Measurements from ENCODE around the gene MNAT1. TPM values are rescaled to one million over a fixed set of nuclear protein-coding genes. Genes with fewer than 3 reads are reported as not detected.

Gene MNAT1
- total RNA-seq, 1 experiment from 2014 or later, result 88.2 TPM

DNA sequence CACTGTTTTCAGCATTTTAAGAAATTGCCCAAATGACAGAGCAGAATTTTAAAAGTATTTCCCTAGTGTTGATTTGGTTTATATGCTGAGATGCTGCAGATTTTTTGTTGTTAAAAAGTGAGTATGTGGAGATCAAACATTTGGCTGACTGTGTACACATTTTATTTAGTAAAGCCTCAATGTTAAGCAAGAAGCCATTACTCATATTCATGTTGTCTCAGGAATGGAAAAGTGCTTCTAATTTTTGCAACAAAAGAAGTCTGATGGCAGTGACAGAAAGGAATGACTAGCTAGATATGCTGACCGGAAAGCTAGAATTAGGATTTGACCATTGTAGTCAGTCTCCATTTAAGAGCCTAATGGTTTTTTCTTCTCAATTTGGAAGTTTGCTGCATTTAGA, 269.0 kb downstream of the MNAT1 start:
- no peak for DNase-seq (ENCODE audit: extremely low read depth, low read depth)

DNA sequence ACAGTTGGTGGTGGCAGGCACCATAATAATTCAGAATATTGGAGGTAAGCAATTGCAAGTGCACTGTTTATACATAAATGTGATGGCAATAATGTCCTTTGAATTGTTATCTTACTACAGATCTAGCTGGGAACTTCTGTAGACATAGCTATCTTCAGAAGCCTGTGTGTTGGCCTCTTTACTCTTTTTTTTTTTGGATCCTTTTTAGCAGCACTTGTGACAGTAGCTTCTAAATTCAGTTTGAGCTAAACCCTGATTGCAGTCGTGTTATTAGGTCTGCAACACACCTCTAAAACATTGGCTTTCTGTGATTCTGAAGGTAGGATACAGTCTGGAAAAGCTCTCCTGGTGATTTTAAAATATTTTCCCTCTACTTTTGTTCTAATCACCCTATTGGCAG, 285.0 kb downstream of the MNAT1 start:
- no peak for DNase-seq (ENCODE audit: extremely low read depth, low read depth)

Small RNA genes within 50 kb of the gene (small RNA-seq; reads per million reads assigned to genes)
- gene RNU6-398P, result 0 reads per million in 2 experiments

Other genes with a start within 250 kb of the MNAT1 start
- gene C14orf39, start 248.7 kb upstream of the MNAT1 start, total RNA-seq (2014; rRNA removed; shearing (Covaris generic)), result 0.10 and 0.20 TPM in 2 replicates
- not detected in 2 replicates for gene SIX6, start 225.6 kb upstream of the MNAT1 start, total RNA-seq (2014; rRNA removed; shearing (Covaris generic))
- 8.4 and 9.6 TPM in 2 replicates for gene SIX1, start 85.3 kb upstream of the MNAT1 start, total RNA-seq (2014; rRNA removed; shearing (Covaris generic))
- 10.8 and 11.3 TPM in 2 replicates for gene SIX4, start 10.4 kb upstream of the MNAT1 start, total RNA-seq (2014; rRNA removed; shearing (Covaris generic))
- gene TRMT5, start 246.3 kb downstream of the MNAT1 start, total RNA-seq (2014; rRNA removed; shearing (Covaris generic)), result 17.8 and 24.6 TPM in 2 replicates
- 54.2 and 54.9 TPM in 2 replicates for gene SLC38A6, start 246.5 kb downstream of the MNAT1 start, total RNA-seq (2014; rRNA removed; shearing (Covaris generic))